ENCODE measurements around the gene RUFY1. TPM values are rescaled to one million over a fixed set of nuclear protein-coding genes. Genes with fewer than 3 reads are reported as not detected.
A peak's percentile ranks its signal among the peaks of the same experiment; 100 is the strongest.

Gene RUFY1
- total and polyA plus RNA-seq, 4 donors, result 26.8 to 51.9 (median 31.6) TPM

GRCh38 chr5:179612577-179613459, 62.5 kb downstream of the RUFY1 start:
- 81 to 83% methylated on average over 21 of the region's 21 CpGs for WGBS, 2 donors
- no peak for ATAC-seq (ENCODE audit: low FRiP score)
- peaks cover 7 to 20% of the 10 kb centered on the region in 2 donors for H3K36me3 ChIP-seq (ENCODE audit: control insufficient read depth in 1 of 2, insufficient read depth in 2 of 2, low read length in 1 of 2)
- intact Hi-C loops (cut with DNase I), result no loop called here
- H3K9me3 ChIP-seq (ENCODE audit: control insufficient read depth, low read length), result no peaks in the 10 kb centered on the region
- H3K4me1 ChIP-seq (ENCODE audit: control insufficient read depth in 1 of 2, insufficient read depth in 2 of 2, low read length in 2 of 2), result no peaks in the 10 kb centered on the region
- no peak for DNase-seq
- H3K27me3 ChIP-seq (ENCODE audit: control insufficient read depth in 1 of 2, insufficient read depth in 2 of 2, low read length in 1 of 2), result no peaks in the 10 kb centered on the region
- no peak overlapping the region for H3K27ac ChIP-seq (ENCODE audit: low read depth in 1 of 2, low read length in 2 of 2)
- H3K4me3 ChIP-seq (ENCODE audit: low read length in 2 of 2), result no peak overlapping the region

GRCh38 chr5:179613460-179614071, 63.2 kb downstream of the RUFY1 start:
- intact Hi-C loops (cut with DNase I), result no loop called here
- no peak overlapping the region for H3K4me3 ChIP-seq (ENCODE audit: low read length in 2 of 2)
- DNase-seq (no peak), ATAC-seq (ENCODE audit: low FRiP score) (no peak)
- H3K36me3 ChIP-seq (ENCODE audit: control insufficient read depth in 1 of 2, insufficient read depth in 2 of 2, low read length in 1 of 2), result peaks cover 7 to 22% of the 10 kb centered on the region in 2 donors
- H3K27me3 ChIP-seq (ENCODE audit: control insufficient read depth in 1 of 2, insufficient read depth in 2 of 2, low read length in 1 of 2), result no peaks in the 10 kb centered on the region
- peak overlapping the region in 1 of 2 donors; percentile 11 for H3K27ac ChIP-seq (ENCODE audit: low read depth in 1 of 2, low read length in 2 of 2)
- H3K4me1 ChIP-seq (ENCODE audit: control insufficient read depth in 1 of 2, insufficient read depth in 2 of 2, low read length in 2 of 2), result no peaks in the 10 kb centered on the region
- no peaks in the 10 kb centered on the region for H3K9me3 ChIP-seq (ENCODE audit: control insufficient read depth, low read length)
- WGBS, 2 donors, result 61 to 62% methylated on average over 8 of the region's 8 CpGs

- 40 to 44% methylated on average over 8 of the region's 8 CpGs for WGBS, 2 donors
- Histone ChIP-seq H3K9me3 (ENCODE audit: control insufficient read depth, low read length) (no peaks in the 10 kb centered on the region), H3K27me3 (ENCODE audit: control insufficient read depth in 1 of 2, insufficient read depth in 2 of 2, low read length in 1 of 2) (no peaks in the 10 kb centered on the region), H3K4me3 (ENCODE audit: low read length in 2 of 2) (no peak overlapping the region), H3K36me3 (ENCODE audit: control insufficient read depth in 1 of 2, insufficient read depth in 2 of 2, low read length in 1 of 2) (peaks cover 3 to 19% of the 10 kb centered on the region in 2 donors), H3K4me1 (ENCODE audit: control insufficient read depth in 1 of 2, insufficient read depth in 2 of 2, low read length in 2 of 2) (no peaks in the 10 kb centered on the region), H3K27ac (ENCODE audit: low read depth in 1 of 2, low read length in 2 of 2) (no peak overlapping the region)
- DNase-seq (peak in 1 of 2 donors; percentile 30), ATAC-seq (ENCODE audit: low FRiP score) (no peak)
- intact Hi-C loops (cut with DNase I), result no loop called here
Observed at GRCh38 chr5:179614745-179615144, 64.4 kb downstream of the RUFY1 start.

- Histone ChIP-seq H3K4me3 (ENCODE audit: low read length in 2 of 2) (no peak overlapping the region), H3K27ac (ENCODE audit: low read depth in 1 of 2, low read length in 2 of 2) (no peak overlapping the region), H3K4me1 (ENCODE audit: control insufficient read depth in 1 of 2, insufficient read depth in 2 of 2, low read length in 2 of 2) (no peaks in the 10 kb centered on the region), H3K36me3 (ENCODE audit: control insufficient read depth in 1 of 2, insufficient read depth in 2 of 2, low read length in 1 of 2) (peaks cover 3 to 15% of the 10 kb centered on the region in 2 donors), H3K27me3 (ENCODE audit: control insufficient read depth in 1 of 2, insufficient read depth in 2 of 2, low read length in 1 of 2) (no peaks in the 10 kb centered on the region), H3K9me3 (ENCODE audit: control insufficient read depth, low read length) (no peaks in the 10 kb centered on the region)
- no peak for ATAC-seq (ENCODE audit: low FRiP score)
- intact Hi-C loops (cut with DNase I), result no loop called here
- no peak for DNase-seq
- WGBS, 2 donors, result 26 to 32% methylated on average over 2 of the region's 2 CpGs
Observed at GRCh38 chr5:179615203-179615602, 64.8 kb downstream of the RUFY1 start.

- WGBS, 2 donors, result 58 to 62% methylated on average over 9 of the region's 9 CpGs
- ATAC-seq (ENCODE audit: low FRiP score), result no peak
- no peaks in the 10 kb centered on the region for H3K4me1 ChIP-seq (ENCODE audit: control insufficient read depth in 1 of 2, insufficient read depth in 2 of 2, low read length in 2 of 2)
Observed at GRCh38 chr5:179616002-179616594, 65.7 kb downstream of the RUFY1 start.

GRCh38 chr5:179617930-179618329, 67.6 kb downstream of the RUFY1 start:
- Histone ChIP-seq H3K27ac (ENCODE audit: low read depth in 1 of 2, low read length in 2 of 2) (no peak overlapping the region), H3K4me1 (ENCODE audit: control insufficient read depth in 1 of 2, insufficient read depth in 2 of 2, low read length in 2 of 2) (no peaks in the 10 kb centered on the region), H3K27me3 (ENCODE audit: control insufficient read depth in 1 of 2, insufficient read depth in 2 of 2, low read length in 1 of 2) (no peaks in the 10 kb centered on the region), H3K4me3 (ENCODE audit: low read length in 2 of 2) (no peak overlapping the region), H3K9me3 (ENCODE audit: control insufficient read depth, low read length) (no peaks in the 10 kb centered on the region), H3K36me3 (ENCODE audit: control insufficient read depth in 1 of 2, insufficient read depth in 2 of 2, low read length in 1 of 2) (peaks cover 5 to 12% of the 10 kb centered on the region in 2 donors)
- DNase-seq (peak in 1 of 2 donors; percentile 22), ATAC-seq (ENCODE audit: low FRiP score) (no peak)
- WGBS, 2 donors, result 51 to 67% methylated on average over 7 of the region's 7 CpGs
- intact Hi-C loops (cut with DNase I), result no loop called here

More at GRCh38 chr5:179616002-179616594, 65.7 kb downstream of the RUFY1 start:
- peak overlapping the region in 1 of 2 donors; percentile 6 for H3K27ac ChIP-seq (ENCODE audit: low read depth in 1 of 2, low read length in 2 of 2)
- peak in 1 of 2 donors; percentile 75 for DNase-seq
- no peak overlapping the region for H3K4me3 ChIP-seq (ENCODE audit: low read length in 2 of 2)
- H3K9me3 ChIP-seq (ENCODE audit: control insufficient read depth, low read length), result no peaks in the 10 kb centered on the region
- intact Hi-C loops (cut with DNase I), result no loop called here
- peaks cover 5 to 12% of the 10 kb centered on the region in 2 donors for H3K36me3 ChIP-seq (ENCODE audit: control insufficient read depth in 1 of 2, insufficient read depth in 2 of 2, low read length in 1 of 2)
- H3K27me3 ChIP-seq (ENCODE audit: control insufficient read depth in 1 of 2, insufficient read depth in 2 of 2, low read length in 1 of 2), result no peaks in the 10 kb centered on the region

GRCh38 chr5:179618923-179619554, 68.7 kb downstream of the RUFY1 start:
- peak overlapping the region in 1 of 2 donors; percentile 38 for H3K27ac ChIP-seq (ENCODE audit: low read depth in 1 of 2, low read length in 2 of 2)
- DNase-seq, result peak in 1 of 2 donors; percentile 15

GRCh38 chr5:179619776-179620175, 69.4 kb downstream of the RUFY1 start:
- Histone ChIP-seq H3K27ac (ENCODE audit: low read depth in 1 of 2, low read length in 2 of 2) (no peak overlapping the region), H3K4me1 (ENCODE audit: control insufficient read depth in 1 of 2, insufficient read depth in 2 of 2, low read length in 2 of 2) (no peaks in the 10 kb centered on the region), H3K27me3 (ENCODE audit: control insufficient read depth in 1 of 2, insufficient read depth in 2 of 2, low read length in 1 of 2) (no peaks in the 10 kb centered on the region), H3K9me3 (ENCODE audit: control insufficient read depth, low read length) (no peaks in the 10 kb centered on the region), H3K36me3 (ENCODE audit: control insufficient read depth in 1 of 2, insufficient read depth in 2 of 2, low read length in 1 of 2) (peaks cover 2 to 8% of the 10 kb centered on the region in 2 donors), H3K4me3 (ENCODE audit: low read length in 2 of 2) (no peak overlapping the region)
- ATAC-seq (ENCODE audit: low FRiP score), result no peak
- no peak for DNase-seq
- WGBS, 2 donors, result 2% methylated on average over 4 of the region's 4 CpGs
- intact Hi-C loops (cut with DNase I), result loop anchor here in 1 of 2 donors (5.0 kb wide), 1 partner anchor 67 kb away; the partner anchor contains the start of gene RUFY1

More at GRCh38 chr5:179618923-179619554, 68.7 kb downstream of the RUFY1 start:
- 3 to 4% methylated on average over 6 of the region's 6 CpGs for WGBS, 2 donors
- Histone ChIP-seq H3K9me3 (ENCODE audit: control insufficient read depth, low read length) (no peaks in the 10 kb centered on the region), H3K4me3 (ENCODE audit: low read length in 2 of 2) (peak overlapping the region in 1 of 2 donors; percentile 55), H3K36me3 (ENCODE audit: control insufficient read depth in 1 of 2, insufficient read depth in 2 of 2, low read length in 1 of 2) (peaks cover 2 to 8% of the 10 kb centered on the region in 2 donors), H3K4me1 (ENCODE audit: control insufficient read depth in 1 of 2, insufficient read depth in 2 of 2, low read length in 2 of 2) (no peaks in the 10 kb centered on the region), H3K27me3 (ENCODE audit: control insufficient read depth in 1 of 2, insufficient read depth in 2 of 2, low read length in 1 of 2) (no peaks in the 10 kb centered on the region)
- intact Hi-C loops (cut with DNase I), result no loop called here
- ATAC-seq (ENCODE audit: low FRiP score), result no peak
